GM12872 (cell line): Measurements from ENCODE around the gene OLIG1.

ENCODE experiments used
- CTCF ChIP-seq: IDR thresholded peaks from 3 replicates; pipeline ENCODE4 v1.5.1; 2011; ENCODE audit warnings: low read depth, mild to moderate bottlenecking, low read length, moderate library complexity; ENCODE audit not compliant: insufficient read depth

The OLIG1 gene

GRCh38 chr21:33024201-33025103 is 45.5 kb upstream of the OLIG1 start:
- no peak for TF ChIP-seq CTCF

GRCh38 chr21:33025106-33025488 is 44.8 kb upstream of the OLIG1 start:
- no peak for TF ChIP-seq CTCF

GRCh38 chr21:33025489-33026442 is 44.2 kb upstream of the OLIG1 start, which contains the start of gene OLIG2:
OLIG2 (plus strand) TSS chr21:33025935; CDS start chr21:33026863, 928 bp downstream.
- TF ChIP-seq CTCF: no peak

- no peak for TF ChIP-seq CTCF
Measured at GRCh38 chr21:33026443-33026858, 43.5 kb upstream of the OLIG1 start.

GRCh38 chr21:33026878-33027400 is 43.0 kb upstream of the OLIG1 start:
- no peak for TF ChIP-seq CTCF

GRCh38 chr21:33027401-33028286 is 42.3 kb upstream of the OLIG1 start:
- TF ChIP-seq CTCF: no peak
